AG09309 (cell line): ENCODE data around the gene CLIC5.

Experiments used
- DNase-seq: peaks from one replicate; pipeline ENCODE4 v3.0.0-alpha.2; 2010; ENCODE audit warnings: low read depth
- H3K4me3 ChIP-seq: 2 replicates; pipeline ENCODE4 v1.5.1; 2011; ENCODE audit warnings: mild to moderate bottlenecking, low read depth, low read length, moderate library complexity; ENCODE audit not compliant: control insufficient read depth
- CTCF ChIP-seq: IDR thresholded peaks from 2 replicates; pipeline ENCODE4 v1.5.1; 2011; ENCODE audit warnings: mild to moderate bottlenecking, low read depth, low read length, inconsistent platforms; ENCODE audit not compliant: insufficient read depth, control insufficient read depth; ENCODE audit errors: missing control alignments

Gene CLIC5

DNA sequence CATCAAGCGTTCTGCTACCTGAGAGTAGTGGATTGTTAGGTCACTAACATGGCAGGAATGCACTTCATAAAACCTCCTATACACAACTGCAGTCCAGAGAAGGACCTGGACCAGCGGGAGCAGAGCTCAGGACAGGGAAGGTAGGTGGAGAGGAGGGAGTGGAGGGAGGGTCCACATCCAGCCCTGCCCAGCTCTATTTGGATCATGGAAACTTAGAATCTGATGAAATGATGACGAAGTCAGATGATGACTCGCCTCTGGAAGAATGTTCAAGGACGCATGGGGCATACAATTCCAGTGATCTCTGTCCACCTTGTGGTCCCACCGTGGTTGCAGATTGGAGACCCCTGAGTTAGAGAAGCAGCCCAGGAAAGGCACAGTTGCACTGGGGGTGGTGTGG, 68.8 kb downstream of the CLIC5 start:
- DNase-seq: no peak
- no peak for TF ChIP-seq CTCF
- no peak overlapping the region for H3K4me3 ChIP-seq

DNA sequence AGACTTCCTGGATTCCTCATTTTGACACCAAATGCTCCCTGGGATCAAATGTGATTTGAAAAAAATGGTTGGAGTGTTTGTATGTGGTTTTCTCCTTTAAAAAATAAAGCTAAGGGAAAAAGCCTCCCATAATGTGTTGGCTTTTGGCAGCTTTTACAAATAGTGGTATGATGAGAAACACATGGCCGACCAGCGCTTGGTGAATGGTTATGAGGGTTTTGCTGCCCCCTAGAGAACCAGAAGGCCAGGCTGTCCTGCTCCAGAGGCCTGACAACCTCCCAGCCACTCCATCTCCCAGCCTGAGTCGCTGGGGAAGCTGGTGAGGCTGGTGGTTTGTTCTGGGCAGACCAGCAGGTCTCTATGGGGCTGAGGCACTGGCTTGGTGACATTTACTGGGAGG, 69.3 kb downstream of the CLIC5 start:
- peak; percentile 76 for TF ChIP-seq CTCF
- DNase-seq: peak; percentile 74

GRCh38 chr6:45942953-45943352, 72.7 kb downstream of the CLIC5 start:
- no peak for DNase-seq
- TF ChIP-seq CTCF: no peak
- H3K4me3 ChIP-seq: no peak overlapping the region

More for the DNA sequence above, 69.3 kb downstream of the CLIC5 start:
- H3K4me3 ChIP-seq: no peak overlapping the region

GRCh38 chr6:45933855-45934254, 81.8 kb downstream of the CLIC5 start:
- no peak for TF ChIP-seq CTCF
- no peak for DNase-seq
- H3K4me3 ChIP-seq: no peak overlapping the region

DNA sequence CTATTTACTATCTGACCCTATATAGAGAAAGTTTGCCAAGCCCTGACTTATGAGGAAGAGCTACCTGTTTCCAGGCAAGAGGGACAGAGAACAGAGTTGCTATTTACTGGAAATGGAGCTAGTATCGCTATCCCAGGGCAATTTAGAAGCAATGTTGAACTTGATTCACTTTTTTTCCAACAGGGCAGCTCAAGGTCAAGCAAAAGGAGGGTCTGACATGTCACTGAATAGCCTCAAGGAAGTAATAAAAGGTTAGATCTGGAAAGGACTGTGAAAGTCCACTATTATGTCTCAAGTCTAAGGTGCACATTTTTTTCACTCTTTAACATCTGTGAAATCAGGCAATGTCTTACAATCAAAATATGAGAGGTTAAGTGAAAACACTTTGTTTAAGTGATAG, 84.4 kb downstream of the CLIC5 start:
- H3K4me3 ChIP-seq: no peak overlapping the region
- TF ChIP-seq CTCF: no peak
- no peak for DNase-seq

DNA sequence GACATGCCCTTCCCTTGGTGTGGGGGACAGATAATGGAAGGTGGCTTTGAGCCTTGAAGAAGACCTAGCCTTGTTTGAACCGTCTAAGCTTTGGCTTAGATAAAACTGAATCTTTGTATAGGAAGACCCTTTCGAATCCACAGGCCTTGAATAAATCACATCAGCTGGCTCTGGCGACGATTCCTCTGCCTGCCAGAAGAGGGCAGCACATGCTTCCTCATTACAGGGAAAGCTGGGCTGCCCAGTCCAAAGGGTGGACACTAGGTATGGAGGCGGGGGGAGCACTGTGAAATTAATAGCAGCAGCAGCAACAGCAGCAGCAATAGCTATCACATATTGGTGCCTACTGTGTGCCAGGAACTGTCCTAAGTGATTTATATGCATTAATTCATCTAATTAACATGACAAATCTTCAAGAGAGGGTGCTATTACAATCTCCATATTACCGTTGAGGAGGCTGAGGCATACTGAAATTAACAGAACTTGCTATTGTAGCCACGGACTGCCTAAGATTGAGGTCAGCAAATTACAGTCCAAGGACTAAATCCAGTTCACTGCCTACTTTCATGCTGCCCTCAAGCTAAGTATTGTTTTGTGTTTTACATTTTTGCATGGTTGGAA, 85.1 kb downstream of the CLIC5 start:
- DNase-seq: no peak
- no peak overlapping the region for H3K4me3 ChIP-seq
- peak; percentile 97 for TF ChIP-seq CTCF
